ENCODE data around the gene RB1.

RB1 gene

GRCh38 chr13:48493851-48494250, 190.3 kb downstream of the RB1 start:
- DNase-seq (ENCODE audit: low read depth in 2 of 2) = no peak

GRCh38 chr13:48494874-48495273, 191.3 kb downstream of the RB1 start:
- DNase-seq (ENCODE audit: low read depth in 2 of 2) = no peak

- no peak for DNase-seq (ENCODE audit: low read depth in 2 of 2)
These were observed 193.0 kb downstream of the RB1 start for GRCh38 chr13:48496271-48497161.

- no peak for DNase-seq (ENCODE audit: low read depth in 2 of 2)
These were observed 194.1 kb downstream of the RB1 start for GRCh38 chr13:48497669-48498068.

- no peak for DNase-seq (ENCODE audit: low read depth in 2 of 2)
These were observed 197.2 kb downstream of the RB1 start for GRCh38 chr13:48500652-48501197.

GRCh38 chr13:48501705-48502104, 198.2 kb downstream of the RB1 start:
- no peak for DNase-seq (ENCODE audit: low read depth in 2 of 2)

- DNase-seq (ENCODE audit: low read depth in 2 of 2) = no peak
These were observed 199.2 kb downstream of the RB1 start for GRCh38 chr13:48502601-48503319.

- no peak for DNase-seq (ENCODE audit: low read depth in 2 of 2)
These were observed 201.1 kb downstream of the RB1 start for GRCh38 chr13:48504606-48505005.

- DNase-seq (ENCODE audit: low read depth in 2 of 2) = no peak
These were observed 201.5 kb downstream of the RB1 start for GRCh38 chr13:48505012-48505411.

GRCh38 chr13:48505597-48506091, 202.1 kb downstream of the RB1 start:
- DNase-seq (ENCODE audit: low read depth in 2 of 2) = peak; percentile 19 to 25

- no peak for DNase-seq (ENCODE audit: low read depth in 2 of 2)
These were observed 202.6 kb downstream of the RB1 start for GRCh38 chr13:48506092-48506701.

- no peak for DNase-seq (ENCODE audit: low read depth in 2 of 2)
These were observed 203.5 kb downstream of the RB1 start for GRCh38 chr13:48507021-48507420.

- DNase-seq (ENCODE audit: low read depth in 2 of 2) = no peak
These were observed 204.5 kb downstream of the RB1 start for GRCh38 chr13:48508011-48508410.

- DNase-seq (ENCODE audit: low read depth in 2 of 2) = no peak
These were observed 207.1 kb downstream of the RB1 start for GRCh38 chr13:48510698-48511097.

GRCh38 chr13:48511621-48512230, 208.2 kb downstream of the RB1 start:
- no peak for DNase-seq (ENCODE audit: low read depth in 2 of 2)

- DNase-seq (ENCODE audit: low read depth in 2 of 2) = no peak
These were observed 211.2 kb downstream of the RB1 start for GRCh38 chr13:48514793-48515192.

GRCh38 chr13:48515732-48516131, 212.2 kb downstream of the RB1 start:
- DNase-seq (ENCODE audit: low read depth in 2 of 2) = no peak

- no peak for DNase-seq (ENCODE audit: low read depth in 2 of 2)
These were observed 214.5 kb downstream of the RB1 start for GRCh38 chr13:48518083-48518482.

GRCh38 chr13:48526286-48526685, 222.7 kb downstream of the RB1 start:
- no peak for DNase-seq (ENCODE audit: low read depth in 2 of 2)

- DNase-seq (ENCODE audit: low read depth in 2 of 2) = no peak
These were observed 224.4 kb downstream of the RB1 start for GRCh38 chr13:48527955-48528354.

GRCh38 chr13:48528720-48529119, 225.2 kb downstream of the RB1 start:
- no peak for DNase-seq (ENCODE audit: low read depth in 2 of 2)

- no peak for DNase-seq (ENCODE audit: low read depth in 2 of 2)
These were observed 227.3 kb downstream of the RB1 start for GRCh38 chr13:48530833-48531232.
